OCI-M2 (cell line): ENCODE measurements around the gene HLA-C.
"Not testable (repeated sequence)": the region's sequence is repeated elsewhere in the genome, so short reads cannot be mapped to it uniquely, and the experiment has no call there.

Source experiments
- DNase-seq: peaks from one replicate; lab custom pipeline; 2025; ENCODE audit not compliant: unreplicated experiment; lab: John Stamatoyannopoulos, UW

Gene HLA-C

DNA sequence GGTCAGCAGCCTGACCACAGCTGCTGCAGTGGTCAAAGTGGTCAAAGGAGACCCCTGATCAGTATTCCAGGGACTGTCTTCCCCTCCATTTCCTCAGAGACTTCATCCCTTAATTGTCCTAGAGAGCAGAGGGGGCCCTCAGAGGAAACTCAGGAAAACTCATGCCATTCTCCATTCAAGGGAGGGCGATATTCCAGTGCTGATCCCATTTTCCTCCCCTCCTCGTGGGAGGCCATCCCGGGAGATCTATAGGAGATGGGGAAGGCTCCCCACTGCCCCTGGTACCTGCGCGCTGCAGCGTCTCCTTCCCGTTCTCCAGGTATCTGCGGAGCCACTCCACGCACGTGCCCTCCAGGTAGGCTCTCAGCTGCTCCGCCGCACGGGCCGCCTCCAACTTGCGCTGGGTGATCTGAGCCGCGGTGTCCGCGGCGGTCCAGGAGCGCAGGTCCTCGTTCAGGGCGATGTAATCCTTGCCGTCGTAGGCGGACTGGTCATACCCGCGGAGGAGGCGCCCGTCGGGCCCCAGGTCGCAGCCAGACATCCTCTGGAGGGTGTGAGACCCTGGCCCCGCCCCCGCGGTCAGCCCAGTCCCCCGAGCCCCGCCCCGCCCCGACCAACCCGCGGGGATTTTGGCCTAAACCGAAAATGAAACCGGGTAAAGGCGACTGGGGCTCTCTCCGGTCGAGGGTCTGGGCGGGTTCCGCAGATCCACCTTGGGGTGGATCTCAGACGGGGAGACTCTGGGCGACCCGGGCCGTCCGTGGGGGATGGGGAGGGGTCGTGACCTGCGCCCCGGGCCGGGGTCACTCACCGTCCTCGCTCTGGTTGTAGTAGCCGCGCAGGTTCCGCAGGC is 878 bp downstream of the HLA-C start:
- no peak for DNase-seq

DNA sequence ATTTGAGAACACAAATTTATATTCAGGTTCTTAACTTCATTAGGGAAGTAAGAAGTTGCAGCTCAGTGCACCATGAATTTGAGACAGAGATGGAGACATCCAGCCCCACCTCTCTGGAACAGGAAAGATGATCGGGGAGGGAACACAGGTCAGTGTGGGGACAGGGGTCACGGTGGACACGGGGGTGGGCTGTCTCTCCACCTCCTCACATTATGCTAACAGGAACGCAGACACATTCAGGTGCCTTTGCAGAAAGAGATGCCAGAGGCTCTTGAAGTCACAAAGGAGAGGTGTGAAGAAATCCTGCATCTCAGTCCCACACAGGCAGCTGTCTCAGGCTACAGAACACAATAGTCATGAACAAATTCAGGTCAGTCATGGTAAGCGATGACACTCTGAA is 3.1 kb downstream of the HLA-C start:
- no peak for DNase-seq

DNA sequence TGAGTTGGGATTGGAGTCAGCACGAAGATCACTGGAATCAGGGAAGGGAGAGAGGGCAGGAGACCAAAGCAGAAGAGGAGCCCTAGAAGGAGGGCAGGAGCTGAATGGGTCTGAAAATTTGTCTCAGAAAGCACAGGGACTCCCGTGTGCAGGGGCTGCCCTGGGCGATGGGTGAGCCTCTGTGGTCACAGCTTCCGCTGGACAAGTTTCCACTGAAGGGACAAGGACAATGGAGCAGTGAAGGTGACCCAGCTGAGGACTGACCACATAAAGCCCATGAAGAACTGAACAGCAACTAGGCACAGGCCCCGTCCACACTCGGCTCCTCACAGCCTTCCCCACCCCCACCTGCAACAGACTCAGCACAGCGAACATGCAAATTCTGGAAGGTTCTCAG is 3.5 kb downstream of the HLA-C start:
- no peak for DNase-seq

DNA sequence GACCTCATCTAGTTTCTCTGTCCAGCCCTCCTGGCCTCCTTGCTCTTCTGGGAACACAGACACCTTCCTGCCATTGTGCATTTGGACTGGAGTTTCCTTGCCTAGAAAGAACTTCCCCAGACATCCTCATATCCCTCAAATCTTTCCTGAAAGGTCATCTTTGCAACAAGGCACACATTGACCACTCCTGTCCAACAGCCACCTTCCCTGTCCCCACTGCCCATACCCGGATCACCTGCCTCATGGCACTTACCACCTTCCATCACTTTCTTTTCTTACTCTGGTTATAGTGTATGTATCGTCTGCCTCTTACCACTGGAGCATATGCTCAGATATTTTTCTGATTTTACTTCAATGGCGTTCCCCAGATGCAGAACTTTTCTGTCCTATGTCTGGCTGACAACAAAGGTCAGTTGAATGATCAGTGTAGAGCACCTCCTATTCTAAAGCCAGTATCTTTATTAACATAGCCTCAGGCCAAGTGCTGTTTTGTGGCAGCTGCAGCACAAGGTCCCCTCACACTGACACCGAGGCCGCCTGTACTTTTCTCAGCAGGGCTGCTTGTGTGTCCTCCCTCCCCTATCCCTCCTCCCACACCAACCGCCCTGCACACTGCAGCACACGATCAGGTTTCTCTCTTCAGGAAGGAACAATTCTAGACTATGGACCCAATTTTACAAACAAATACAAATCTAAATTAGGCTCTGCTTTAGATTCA is 4.1 kb downstream of the HLA-C start:
- no peak for DNase-seq

DNA sequence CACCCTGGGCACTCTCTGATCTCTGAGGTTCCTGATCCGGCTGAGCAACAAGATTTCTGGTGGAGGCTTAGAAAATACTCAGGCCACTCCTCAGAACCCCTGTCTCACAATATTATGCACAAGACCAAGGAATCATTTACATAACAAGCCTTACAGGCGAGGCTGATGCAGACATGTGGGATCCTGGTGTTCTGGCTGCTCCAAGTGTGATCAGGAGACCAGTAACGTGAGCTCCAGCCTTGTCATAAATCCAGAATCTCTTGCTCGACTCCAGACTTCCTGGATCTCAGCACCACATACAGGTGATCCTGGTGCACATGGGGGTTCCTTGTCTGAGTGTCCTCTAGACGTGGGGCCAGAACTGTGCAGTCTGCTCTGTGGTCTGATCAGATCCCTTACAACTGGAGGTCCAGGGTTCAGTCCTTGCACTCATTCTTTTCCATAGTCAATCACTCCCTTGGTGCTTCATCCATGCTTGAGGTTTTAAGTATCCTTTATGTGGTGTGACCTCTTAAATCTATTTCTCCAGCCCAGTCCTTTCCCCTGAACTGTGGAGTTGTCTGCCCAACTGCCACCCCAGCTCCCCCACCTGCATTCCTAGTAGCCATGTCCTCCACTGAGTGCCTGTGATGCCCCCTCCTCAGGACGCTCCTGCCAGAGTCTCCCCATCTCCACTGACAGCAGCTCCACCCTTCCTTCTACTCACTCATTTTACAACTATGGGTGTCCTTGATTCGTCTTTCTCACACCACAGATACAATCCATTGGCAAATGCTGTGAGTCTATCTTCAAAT is 5.1 kb downstream of the HLA-C start:
- DNase-seq, result no peak

DNA sequence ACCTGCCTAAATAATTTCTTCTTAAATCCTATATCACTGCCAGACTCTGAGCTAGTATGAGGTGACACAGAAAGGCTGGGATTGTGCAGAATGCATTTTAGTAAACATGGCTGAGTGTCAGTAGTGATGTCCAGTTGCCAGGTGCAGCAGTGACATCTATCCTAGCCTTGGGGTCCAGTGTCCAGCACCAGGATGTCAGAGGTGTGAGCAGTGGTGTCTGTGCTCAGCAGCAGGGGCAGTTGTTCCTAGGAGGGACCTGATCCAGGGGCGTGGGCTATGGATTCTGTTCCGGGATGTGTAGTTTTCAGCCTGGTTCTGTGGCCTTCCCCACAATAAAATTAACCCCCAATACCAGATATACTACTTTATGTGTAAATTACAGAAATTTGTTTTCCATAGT is 6.0 kb downstream of the HLA-C start:
- DNase-seq, result no peak

DNA sequence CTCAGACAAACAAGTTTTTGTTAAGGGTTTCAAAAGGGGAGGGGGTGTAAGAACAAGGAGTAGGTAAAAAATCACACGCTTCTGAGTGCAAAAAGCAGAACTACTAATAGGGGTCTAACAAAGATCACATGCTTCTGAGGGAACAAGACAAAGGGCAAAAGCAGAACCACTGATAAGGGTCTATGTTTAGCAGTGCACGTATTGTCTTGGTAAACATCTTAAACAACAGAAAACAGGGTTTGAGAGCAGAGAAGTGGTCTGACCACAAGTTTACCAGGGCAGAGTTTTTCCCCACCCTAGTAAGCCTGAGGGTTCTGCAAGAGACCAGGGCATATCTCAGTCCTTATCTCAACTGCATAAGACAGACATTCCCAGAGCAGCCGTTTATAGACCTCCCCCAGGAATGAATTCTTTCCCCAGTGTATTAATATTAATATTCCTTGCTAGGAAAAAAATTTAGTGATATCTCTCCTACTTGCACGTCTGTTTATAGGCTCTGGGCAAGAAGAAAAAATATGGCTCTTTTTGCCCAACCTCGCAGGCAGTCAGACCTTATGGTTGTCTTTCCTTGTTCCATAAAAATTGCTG is 8.5 kb downstream of the HLA-C start:
- not testable (repeated sequence) for DNase-seq

DNA sequence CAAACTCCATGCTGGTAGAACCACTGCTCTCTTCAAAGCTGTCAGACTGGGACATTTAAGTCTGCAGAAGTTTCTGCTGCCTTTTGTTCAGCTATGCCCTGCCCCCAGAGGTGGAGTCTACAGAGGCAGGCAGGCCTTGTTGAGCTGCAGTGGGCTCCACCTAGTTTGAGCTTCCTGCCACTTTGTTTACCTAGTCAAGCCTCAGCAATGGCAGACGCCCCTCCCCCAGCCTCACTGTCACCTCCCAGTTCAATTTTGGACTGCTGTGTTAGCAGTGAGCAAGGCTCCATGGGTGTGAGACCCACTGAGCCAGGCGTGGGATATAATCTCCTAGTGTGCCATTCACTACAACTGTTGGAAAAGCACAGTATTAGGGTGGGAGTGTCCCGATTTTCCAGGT is 11.9 kb downstream of the HLA-C start:
- DNase-seq, result not testable (repeated sequence)

DNA sequence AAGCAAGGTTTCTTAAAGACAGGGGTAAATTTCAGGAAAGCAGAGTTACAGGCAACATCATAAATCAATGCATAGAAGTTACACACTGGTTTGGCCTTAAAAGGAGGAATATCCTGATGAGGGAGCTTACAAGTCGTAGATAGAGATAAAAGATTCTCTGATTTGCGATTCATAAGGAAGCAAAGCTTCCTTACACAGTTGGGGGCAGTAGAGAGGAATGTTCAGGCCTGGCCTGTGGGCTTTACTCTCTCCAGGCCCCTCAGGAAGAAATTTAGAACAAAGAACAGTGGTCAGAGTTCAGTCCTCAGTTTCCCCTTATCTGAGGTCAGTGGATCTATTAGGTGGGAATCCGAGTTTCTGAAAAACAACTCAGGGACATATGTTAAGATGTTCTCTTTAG is 19.3 kb downstream of the HLA-C start:
- no peak for DNase-seq

DNA sequence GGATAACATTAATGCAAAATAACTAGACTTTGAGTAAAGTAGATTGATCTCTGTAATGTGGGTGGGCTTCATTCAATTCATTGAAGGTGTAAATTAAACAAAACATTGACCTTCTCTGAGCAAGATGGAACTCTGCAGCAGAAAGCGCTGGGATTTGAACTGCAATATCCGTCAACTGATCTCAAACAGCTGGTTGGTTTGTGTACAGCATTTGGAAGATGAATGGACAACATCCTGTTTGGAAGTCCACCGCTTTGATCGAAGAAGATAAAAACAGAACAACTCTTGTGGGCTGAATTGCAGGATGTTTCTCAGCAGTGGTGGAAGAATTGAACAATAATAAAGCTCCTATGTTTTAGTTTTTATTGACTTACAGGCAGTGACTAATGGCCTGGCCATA is 20.6 kb downstream of the HLA-C start:
- DNase-seq, result no peak

DNA sequence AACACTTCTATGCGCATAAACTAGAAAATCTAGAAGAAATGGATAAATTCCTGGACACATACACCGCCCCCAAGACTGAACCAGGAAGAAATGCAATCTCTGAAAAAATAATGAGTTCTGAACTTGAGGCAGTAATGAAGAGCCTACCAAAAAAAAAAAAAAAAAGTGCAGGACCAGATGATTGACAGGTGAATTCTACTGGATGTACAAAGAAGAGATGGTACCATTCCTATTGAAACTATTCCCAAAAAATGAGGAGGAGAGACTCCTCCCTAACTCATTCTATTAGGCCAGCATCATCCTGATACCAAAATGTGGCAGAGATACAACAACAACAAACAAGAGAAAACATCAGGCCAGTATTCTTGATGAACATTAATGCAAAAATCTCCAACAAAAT is 22.7 kb downstream of the HLA-C start:
- no peak for DNase-seq

DNA sequence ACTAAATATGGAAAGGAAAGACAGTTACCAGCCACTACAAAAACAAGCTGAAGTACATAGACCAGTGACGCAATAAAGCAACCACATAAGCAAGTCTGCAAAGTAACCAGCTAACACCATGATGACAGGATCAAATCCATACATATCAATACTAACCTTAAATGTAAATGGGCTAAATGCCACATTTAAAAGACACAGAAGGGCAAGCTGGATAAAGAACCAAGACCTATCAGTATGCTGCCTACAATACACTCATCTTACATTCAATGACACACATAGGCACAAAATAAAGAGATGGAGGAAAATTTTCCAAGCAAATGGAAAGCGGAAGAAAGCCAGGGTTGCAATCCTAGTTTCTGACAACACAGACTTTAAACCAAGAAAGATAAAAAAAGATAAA is 24.1 kb downstream of the HLA-C start:
- no peak for DNase-seq

DNA sequence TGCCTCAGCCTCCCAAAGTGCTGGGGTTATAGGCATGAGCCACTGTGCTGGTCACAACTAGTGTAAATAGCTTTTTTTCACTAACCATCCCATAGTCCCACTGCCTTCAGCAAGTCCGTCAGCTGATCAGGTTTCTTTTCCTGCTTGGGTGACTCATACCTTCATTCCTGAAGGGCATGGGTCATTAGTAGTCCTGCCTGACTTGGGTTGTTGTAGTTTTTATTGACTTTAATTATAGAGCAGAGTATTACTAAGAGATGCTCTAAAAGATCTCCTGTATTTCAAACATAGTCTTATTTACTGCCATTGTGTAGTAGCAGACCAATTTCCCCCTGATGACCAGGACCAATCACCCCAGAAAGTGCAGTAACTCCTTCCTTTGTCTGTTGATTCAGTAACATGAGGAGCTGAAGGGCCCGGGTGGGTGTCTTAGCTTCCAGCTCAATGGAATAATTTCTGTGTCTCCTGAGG is 25.8 kb downstream of the HLA-C start:
- DNase-seq, result no peak

DNA sequence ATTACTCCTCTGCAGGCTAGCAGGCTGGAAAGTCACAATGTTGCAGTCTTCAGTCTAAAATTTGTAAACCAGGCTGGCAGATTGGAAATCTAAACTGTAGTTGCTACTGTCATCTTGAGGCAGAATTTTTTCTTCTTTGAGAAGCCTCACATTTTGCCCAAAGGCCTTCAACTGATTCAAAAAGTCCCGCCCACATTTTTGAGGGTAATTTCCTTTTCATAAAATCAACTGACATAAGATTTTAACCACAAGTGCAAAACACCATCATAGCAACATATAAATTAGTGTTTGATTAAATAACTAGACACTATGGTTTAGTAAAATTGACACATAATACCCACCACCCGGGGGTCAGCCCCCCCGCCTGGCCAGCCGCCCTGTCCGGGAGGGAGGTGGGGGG is 28.4 kb downstream of the HLA-C start:
- no peak for DNase-seq

DNA sequence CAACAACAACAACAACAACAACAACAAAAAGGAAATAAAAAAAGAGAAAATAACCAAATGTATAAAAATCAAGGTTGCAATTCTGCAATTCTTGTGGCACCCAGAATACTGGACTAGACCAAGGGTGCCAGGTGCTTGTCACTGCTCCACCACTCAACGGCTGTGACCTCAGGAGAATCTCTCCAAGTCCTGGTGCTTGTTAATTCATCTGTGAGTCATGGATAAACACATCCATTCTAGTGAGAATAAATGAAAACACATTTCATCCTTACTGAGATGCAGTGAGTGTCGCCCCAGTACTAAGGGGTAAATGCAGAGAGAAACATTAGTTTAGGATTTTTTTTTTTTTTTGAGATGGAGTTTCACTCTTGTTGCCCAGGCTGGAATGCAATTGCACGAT is 32.0 kb downstream of the HLA-C start:
- DNase-seq, result no peak

DNA sequence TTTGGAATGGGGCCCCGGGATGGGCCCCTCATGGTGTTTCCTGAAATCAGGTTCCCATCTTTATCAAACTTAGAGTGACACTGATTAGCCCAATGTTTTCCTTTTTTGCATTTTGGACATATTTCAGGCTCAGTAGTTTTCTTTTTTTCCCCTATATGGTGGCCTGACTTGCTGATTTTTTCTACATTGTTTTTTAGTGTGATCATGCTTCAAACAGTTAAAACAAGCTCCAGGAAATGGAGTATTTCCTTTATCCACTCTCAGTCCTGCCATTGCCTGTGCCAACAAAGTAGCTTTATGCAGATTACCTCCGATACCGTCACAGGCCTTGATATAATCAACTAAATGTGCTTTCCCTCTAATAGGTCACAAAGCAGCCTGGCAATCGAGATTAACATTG is 37.8 kb downstream of the HLA-C start:
- DNase-seq, result not testable (repeated sequence)

DNA sequence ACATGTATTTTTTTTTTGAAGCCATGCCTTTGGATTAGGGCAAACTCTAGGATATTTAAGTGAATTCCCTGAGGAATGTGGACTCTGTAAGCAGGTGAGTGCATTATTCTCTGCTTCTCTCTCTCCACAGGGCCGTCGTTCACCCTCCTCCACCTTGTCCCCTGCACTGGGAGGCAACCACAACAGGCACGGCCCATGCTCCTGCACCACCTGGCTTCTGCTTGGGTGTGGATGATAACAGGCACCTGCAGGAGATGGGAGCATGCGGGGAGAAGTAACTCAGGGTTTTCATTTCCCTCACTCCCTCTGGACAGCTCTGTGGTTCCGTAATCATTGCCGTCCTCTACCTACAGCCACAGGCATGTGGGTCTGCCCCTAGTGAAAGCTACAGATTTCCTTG is 43.4 kb downstream of the HLA-C start:
- no peak for DNase-seq

DNA sequence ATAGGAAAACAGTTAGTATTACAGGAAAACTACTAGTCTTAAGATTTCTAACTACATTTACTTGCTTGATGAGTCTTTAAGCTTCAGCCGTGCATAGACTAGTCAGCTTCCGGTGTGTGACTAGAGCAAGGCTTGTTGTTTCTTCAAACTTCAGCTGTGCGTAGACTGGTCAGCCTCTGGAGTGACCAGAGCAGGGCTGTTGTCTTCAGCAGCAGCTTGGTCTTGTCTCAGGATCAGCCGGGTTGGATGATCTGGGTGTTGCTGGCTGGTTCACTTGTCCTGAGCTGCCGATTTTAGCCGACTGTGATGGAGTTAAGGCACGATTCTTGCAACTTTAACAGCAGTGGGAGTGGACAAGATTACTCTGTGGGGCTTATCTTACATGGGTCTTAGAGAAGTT is 44.7 kb downstream of the HLA-C start:
- no peak for DNase-seq

DNA sequence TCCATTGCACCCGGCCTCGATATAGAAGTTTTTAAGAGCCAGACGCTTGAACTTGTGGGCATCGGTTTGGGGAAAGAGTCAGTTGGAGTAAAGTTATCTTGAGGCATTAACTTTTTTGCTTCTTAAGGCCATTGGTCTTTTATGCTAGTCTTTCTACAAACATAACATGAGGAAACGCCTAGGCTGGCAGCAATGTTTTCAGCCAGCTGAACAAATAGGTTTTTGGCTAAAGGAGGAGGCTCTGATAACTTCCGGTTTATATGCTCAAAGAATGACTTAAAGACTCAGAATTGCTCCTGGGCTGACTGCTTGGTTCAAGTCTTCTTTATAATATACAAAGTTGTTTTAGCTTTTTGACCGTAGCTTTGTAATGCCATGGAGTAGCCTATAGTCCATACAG is 46.2 kb downstream of the HLA-C start:
- DNase-seq, result no peak

DNA sequence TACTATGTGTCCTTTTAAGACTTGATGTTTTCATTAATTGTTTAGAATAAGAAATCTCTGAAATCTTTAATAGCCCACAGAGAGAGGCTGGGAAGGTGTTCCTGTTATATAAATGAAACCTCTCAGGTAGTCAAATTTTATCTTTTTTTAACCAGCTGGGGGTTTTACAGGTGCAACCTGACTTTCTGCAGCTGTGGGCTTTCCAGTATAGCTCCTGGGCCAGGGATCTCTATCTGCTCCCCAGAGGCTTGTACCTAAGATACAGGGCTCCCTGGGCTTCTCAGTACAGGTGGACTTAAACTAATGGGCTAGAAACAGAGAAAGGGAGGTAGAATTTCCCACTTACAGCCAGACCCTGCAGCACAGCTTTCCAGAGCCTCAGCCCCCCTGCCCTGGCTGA is 49.4 kb downstream of the HLA-C start:
- no peak for DNase-seq
